PFSK-1 (cell line): Measurements from ENCODE around the gene SLC25A24.

Experiments
- FOXP2 ChIP-seq: optimal IDR thresholded peaks from 2 replicates; pipeline ENCODE3; 2011; ENCODE audit warnings: borderline replicate concordance, control low read depth, inconsistent platforms; ENCODE audit not compliant: insufficient read depth; ENCODE audit errors: extremely low read length, extremely low read depth
- POLR2AphosphoS5 ChIP-seq: IDR thresholded peaks from 2 replicates; pipeline ENCODE4 v1.6.1; 2012; ENCODE audit warnings: low read depth, mild to moderate bottlenecking, control low read depth, low read length, moderate library complexity
- REST ChIP-seq, 2 experiments: IDR thresholded peaks; 2 replicates each; pipeline versions ENCODE4 v1.6.1 to v1.8.0; 2011 to 2012; ENCODE audit warnings: low read depth in 2 of 2, low read length in 2 of 2, control low read depth in 1 of 2, inconsistent platforms in 1 of 2, mild to moderate bottlenecking in 1 of 2, moderate library complexity in 1 of 2; ENCODE audit not compliant: insufficient read depth in 1 of 2
- SIN3A ChIP-seq: IDR thresholded peaks from 2 replicates; pipeline ENCODE4 v1.6.1; 2012; ENCODE audit warnings: mild to moderate bottlenecking, low read length, moderate library complexity, borderline replicate concordance; ENCODE audit not compliant: insufficient read depth
- TAF1 ChIP-seq: IDR thresholded peaks from 2 replicates; pipeline ENCODE4 v1.6.1; 2012; ENCODE audit warnings: low read length, control low read depth, borderline replicate concordance; ENCODE audit not compliant: insufficient read depth

- TF ChIP-seq POLR2AphosphoS5 (no peak), REST (IDR thresholded peaks at IDR 0.05; ENCODE audit: insufficient read depth in 1 of 2, low read depth in 2 of 2, low read length in 2 of 2) (no peak), SIN3A (no peak), TAF1 (no peak), FOXP2 (no peak)
These were observed 81.9 kb downstream of the SLC25A24 start for GRCh38 chr1:108117945-108118902.
